Subcutaneous adipose tissue (tissue), 4 donors: Measurements from ENCODE around the gene CBX1. TPM values are rescaled to one million over a fixed set of nuclear protein-coding genes. Genes with fewer than 3 reads are reported as not detected.

Source experiments
- CTCF ChIP-seq: fragments of 450-650 bp; IDR thresholded peaks from one replicate; pipeline ENCODE4 v1.5.1; 2016; ENCODE audit warnings: low read depth, mild to moderate bottlenecking, control low read depth, antibody characterized with exemption, moderate library complexity
- total RNA-seq, 4 donors: library from RNA; depleted of rRNA; stranded (reverse); fragments of >200 nt; gene quantifications; one replicate each; pipeline ENCODE4 v1.1.0, GENCODE V29; 2016

CBX1 gene
- total RNA-seq, 4 donors from 2014 or later: 21.1 to 32.8 (median 27.9) TPM

GRCh38 chr17:48067245-48067644 lies 34.0 kb downstream of the CBX1 start:
- no peak for TF ChIP-seq CTCF

- no peak for TF ChIP-seq CTCF
Measured at GRCh38 chr17:48066656-48067055, 34.6 kb downstream of the CBX1 start.

- no peak for TF ChIP-seq CTCF
Measured at GRCh38 chr17:48066192-48066591, 35.1 kb downstream of the CBX1 start.

- no peak for TF ChIP-seq CTCF
Measured at GRCh38 chr17:48064638-48065037, 36.6 kb downstream of the CBX1 start.

DNA sequence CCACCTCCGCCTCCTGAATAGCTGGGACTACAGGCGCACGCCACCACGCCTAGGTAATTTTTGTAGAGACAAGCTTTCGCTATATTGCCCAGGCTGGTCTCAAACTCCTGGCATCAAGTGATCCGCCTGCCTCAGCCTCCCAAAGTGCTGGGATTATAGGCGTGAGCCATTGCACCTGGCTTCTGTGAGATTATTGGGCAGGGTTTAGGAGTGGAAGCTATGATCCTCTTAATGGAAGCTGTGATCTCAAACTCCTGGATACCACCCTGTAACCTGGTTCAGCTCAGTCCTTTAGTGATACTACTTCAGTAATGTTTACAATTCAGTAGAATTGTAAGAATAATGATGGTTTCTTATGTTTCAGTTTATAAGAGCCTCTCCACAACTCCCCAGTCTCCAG lies 39.0 kb downstream of the CBX1 start:
- TF ChIP-seq CTCF: no peak

GRCh38 chr17:48060249-48060648 lies 41.0 kb downstream of the CBX1 start:
- TF ChIP-seq CTCF: no peak

DNA sequence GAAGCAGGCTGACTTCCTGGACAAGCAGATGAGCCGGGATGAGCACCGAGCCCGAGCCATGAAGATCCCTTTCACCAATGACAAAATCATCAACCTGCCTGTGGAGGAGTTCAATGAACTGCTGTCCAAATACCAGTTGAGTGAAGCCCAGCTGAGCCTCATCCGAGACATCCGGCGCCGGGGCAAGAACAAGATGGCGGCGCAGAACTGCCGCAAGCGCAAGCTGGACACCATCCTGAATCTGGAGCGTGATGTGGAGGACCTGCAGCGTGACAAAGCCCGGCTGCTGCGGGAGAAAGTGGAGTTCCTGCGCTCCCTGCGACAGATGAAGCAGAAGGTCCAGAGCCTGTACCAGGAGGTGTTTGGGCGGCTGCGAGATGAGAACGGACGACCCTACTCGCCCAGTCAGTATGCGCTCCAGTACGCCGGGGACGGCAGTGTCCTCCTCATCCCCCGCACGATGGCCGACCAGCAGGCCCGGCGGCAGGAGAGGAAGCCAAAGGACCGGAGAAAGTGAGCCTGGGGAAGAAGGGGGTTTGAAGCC lies 42.1 kb downstream of the CBX1 start:
- TF ChIP-seq CTCF: no peak
